Fibroblast of skin of right quadriceps (primary cell): ENCODE measurements around the gene PAPPA2.
A peak's percentile ranks its signal among the peaks of the same experiment; 100 is the strongest.
"Not testable (repeated sequence)": the region's sequence is repeated elsewhere in the genome, so short reads cannot be mapped to it uniquely, and the experiment has no call there.

Experiments
- DNase-seq: peaks from one replicate; pipeline ENCODE4 v3.0.0-alpha.2; 2013

Gene PAPPA2

GRCh38 chr1:176699821-176700220 is 236.8 kb downstream of the PAPPA2 start:
- DNase-seq, result no peak

- DNase-seq, result no peak
These were observed 238.3 kb downstream of the PAPPA2 start for GRCh38 chr1:176701151-176701866.

- DNase-seq, result no peak
These were observed 239.9 kb downstream of the PAPPA2 start for GRCh38 chr1:176702901-176703300.

- no peak for DNase-seq
These were observed 242.6 kb downstream of the PAPPA2 start for GRCh38 chr1:176705585-176705984.

- DNase-seq, result no peak
These were observed 254.2 kb downstream of the PAPPA2 start for GRCh38 chr1:176717066-176717750.

GRCh38 chr1:176719447-176719846 is 256.5 kb downstream of the PAPPA2 start:
- no peak for DNase-seq

GRCh38 chr1:176720838-176721237 is 257.9 kb downstream of the PAPPA2 start:
- no peak for DNase-seq

GRCh38 chr1:176733661-176734060 is 270.7 kb downstream of the PAPPA2 start:
- no peak for DNase-seq

GRCh38 chr1:176735201-176735600 is 272.2 kb downstream of the PAPPA2 start:
- no peak for DNase-seq

- DNase-seq, result no peak
These were observed 273.0 kb downstream of the PAPPA2 start for GRCh38 chr1:176736015-176736414.

- no peak for DNase-seq
These were observed 278.2 kb downstream of the PAPPA2 start for GRCh38 chr1:176741181-176741580.

- DNase-seq, result no peak
These were observed 279.3 kb downstream of the PAPPA2 start for GRCh38 chr1:176742322-176742721.

- DNase-seq, result no peak
These were observed 281.2 kb downstream of the PAPPA2 start for GRCh38 chr1:176744142-176744541.

- peak; percentile 14 for DNase-seq
These were observed 283.0 kb downstream of the PAPPA2 start for GRCh38 chr1:176745945-176746344.

GRCh38 chr1:176752505-176752904 is 289.5 kb downstream of the PAPPA2 start:
- DNase-seq, result no peak

GRCh38 chr1:176754676-176755075 is 291.7 kb downstream of the PAPPA2 start:
- DNase-seq, result no peak

- DNase-seq, result not testable (repeated sequence)
These were observed 293.8 kb downstream of the PAPPA2 start for GRCh38 chr1:176756817-176757216.

- DNase-seq, result no peak
These were observed 302.6 kb downstream of the PAPPA2 start for GRCh38 chr1:176765608-176766007.

GRCh38 chr1:176766779-176767178 is 303.8 kb downstream of the PAPPA2 start:
- DNase-seq, result no peak

GRCh38 chr1:176767714-176768136 is 304.8 kb downstream of the PAPPA2 start:
- DNase-seq, result no peak

- no peak for DNase-seq
These were observed 305.6 kb downstream of the PAPPA2 start for GRCh38 chr1:176768532-176768931.

- peak; percentile 11 for DNase-seq
These were observed 307.1 kb downstream of the PAPPA2 start for GRCh38 chr1:176770066-176770465.

GRCh38 chr1:176773038-176773437 is 310.1 kb downstream of the PAPPA2 start:
- DNase-seq, result no peak

GRCh38 chr1:176774224-176774623 is 311.2 kb downstream of the PAPPA2 start:
- DNase-seq, result no peak

GRCh38 chr1:176775378-176775777 is 312.4 kb downstream of the PAPPA2 start:
- no peak for DNase-seq
